A172 (cell line): ENCODE results near the gene DBP. TPM values are rescaled to one million over a fixed set of nuclear protein-coding genes. Genes with fewer than 3 reads are reported as not detected.
A peak's percentile ranks its signal among the peaks of the same experiment; 100 is the strongest.

Experiments
- DNase-seq: peaks from one replicate; pipeline ENCODE4 v3.0.0-alpha.2; 2015; ENCODE audit warnings: low spot score
- total RNA-seq: library from RNA; depleted of rRNA; stranded (reverse); fragments of >200 nt; shearing (Covaris generic); gene quantifications from 2 replicates; pipeline ENCODE4 v1.2.3, GENCODE V29; 2014

The DBP gene
- total RNA-seq, 1 experiment from 2014 or later, result 15.5 TPM

GRCh38 chr19:48627865-48628314 lies 9.3 kb downstream of the DBP start:
- DNase-seq, result no peak

GRCh38 chr19:48627201-48627864 lies 9.8 kb downstream of the DBP start:
- no peak for DNase-seq

- no peak for DNase-seq
These were observed 11.3 kb downstream of the DBP start for GRCh38 chr19:48625891-48626327.

- DNase-seq, result no peak
These were observed 12.1 kb downstream of the DBP start for GRCh38 chr19:48624791-48625723.

- DNase-seq, result peak; percentile 76
These were observed 13.0 kb downstream of the DBP start for GRCh38 chr19:48624067-48624594.

GRCh38 chr19:48623556-48624066 lies 13.6 kb downstream of the DBP start:
- no peak for DNase-seq

DNA sequence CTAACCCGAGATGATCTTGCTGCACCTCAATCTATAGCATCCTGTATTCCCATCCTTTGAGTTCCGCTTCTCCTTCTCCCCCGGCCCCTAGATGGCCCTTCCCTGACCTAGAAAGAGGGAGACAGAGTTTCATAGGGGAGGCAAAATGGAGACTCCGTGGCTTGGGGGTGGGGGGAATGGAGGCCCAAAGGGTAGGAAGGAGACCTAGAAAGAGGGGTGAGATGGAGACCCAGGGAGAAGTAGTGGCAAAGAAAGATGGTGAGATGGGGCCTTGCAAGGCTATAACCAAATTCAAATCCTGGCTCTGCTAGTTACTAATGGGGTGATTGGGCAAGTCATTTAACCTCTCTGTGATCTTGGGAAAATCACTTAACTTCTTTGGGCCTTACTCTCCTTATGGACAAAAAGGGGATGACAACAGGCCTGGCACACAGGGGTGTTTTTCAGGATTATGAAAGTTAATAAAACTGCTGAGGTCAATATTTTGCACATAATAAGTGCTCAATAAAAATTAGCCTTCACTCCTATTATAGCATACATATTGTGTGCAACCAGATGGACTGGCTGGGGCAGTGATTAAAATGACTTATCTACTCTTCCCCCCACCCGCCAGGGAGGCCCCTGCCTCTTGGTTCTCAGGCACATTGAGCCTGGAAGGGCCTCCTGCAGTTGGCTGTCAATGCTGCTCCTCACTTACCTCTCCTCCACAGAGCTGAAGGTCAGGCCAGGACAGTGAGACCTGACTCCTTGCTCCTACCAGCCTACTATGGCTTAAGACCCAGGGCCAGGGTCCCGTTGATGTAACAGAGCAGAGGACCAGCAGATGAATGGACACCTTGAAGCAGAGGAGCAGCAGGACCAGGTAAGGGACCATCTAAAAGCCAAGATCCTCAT lies 17.2 kb downstream of the DBP start:
- no peak for DNase-seq

GRCh38 chr19:48618916-48619691 lies 18.1 kb downstream of the DBP start, which contains the start of the genes RPL18 and SPHK2:
TSS of gene RPL18 (minus strand) at chr19:48619178. CDS start at chr19:48619143, 35 bp downstream.
TSS of gene SPHK2 (plus strand) at chr19:48619506. CDS start at chr19:48620515, 1,009 bp downstream.
- peak; percentile 97 for DNase-seq

DNA sequence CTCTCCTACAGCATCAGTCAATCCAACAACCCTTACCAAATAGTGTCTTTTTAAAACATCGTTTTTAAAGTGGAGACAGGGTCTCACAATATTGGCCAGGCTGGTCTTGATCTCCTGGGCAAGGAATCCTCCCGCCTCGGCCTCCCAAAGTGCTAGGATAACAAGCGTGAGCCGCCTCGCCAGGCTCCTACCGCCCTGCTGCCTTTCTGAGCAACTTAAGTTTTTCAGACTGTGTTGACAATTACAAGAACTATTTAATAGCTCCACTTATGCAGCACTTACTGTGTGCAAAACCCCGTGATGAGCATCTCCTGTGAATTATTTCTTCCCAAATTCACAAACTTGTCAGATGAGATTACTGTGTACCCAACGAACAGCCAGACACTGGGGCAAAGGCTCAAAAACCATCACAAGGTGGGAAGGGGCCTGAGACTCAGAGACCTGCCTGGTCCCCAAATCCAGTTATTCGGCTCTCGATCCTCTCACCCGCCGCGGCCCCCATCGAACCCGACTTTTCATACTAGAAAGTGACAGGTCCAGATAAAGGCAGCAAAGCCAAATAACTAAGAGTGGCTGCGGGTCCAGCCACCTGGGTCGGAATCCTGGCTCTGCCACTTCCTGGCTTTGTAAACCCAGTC lies 18.8 kb downstream of the DBP start:
- no peak for DNase-seq

DNA sequence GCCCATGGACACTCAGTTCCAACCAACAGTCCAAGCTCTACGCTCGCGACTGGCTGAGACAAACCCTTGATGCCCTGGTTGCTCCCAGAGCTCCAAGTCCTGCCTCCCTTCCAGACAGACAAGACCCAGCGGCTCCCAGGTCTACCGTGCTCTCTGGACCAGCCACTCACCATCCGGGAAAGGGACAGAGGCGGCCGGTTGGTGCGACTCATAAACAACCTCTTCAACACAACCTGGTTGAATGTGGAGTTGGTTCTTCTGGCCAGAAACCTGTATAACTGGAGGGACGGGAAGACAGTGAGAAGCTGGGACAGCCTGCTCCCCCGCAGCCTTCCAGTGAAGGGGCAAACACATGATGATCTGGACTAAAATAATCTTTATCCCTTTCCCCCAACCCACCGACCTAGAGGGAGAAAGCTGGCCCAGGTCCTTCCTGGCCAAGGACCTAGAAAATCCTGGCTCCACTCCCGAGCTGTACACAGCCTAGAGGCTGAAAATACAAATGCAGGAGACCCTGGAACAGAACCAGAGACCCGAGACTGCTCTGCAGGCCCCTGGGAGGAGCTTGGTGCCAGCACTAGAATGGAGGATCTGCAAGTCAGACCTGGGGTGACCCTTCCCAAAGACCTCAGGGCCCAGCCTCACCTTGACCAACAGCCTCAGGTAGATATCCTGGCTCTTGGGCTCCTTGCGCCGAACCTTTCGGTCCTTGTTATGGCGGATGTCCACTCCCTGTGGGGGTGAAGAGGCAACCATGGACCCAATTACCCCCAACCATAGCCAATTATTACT lies 19.8 kb downstream of the DBP start:
- DNase-seq, result no peak

DNA sequence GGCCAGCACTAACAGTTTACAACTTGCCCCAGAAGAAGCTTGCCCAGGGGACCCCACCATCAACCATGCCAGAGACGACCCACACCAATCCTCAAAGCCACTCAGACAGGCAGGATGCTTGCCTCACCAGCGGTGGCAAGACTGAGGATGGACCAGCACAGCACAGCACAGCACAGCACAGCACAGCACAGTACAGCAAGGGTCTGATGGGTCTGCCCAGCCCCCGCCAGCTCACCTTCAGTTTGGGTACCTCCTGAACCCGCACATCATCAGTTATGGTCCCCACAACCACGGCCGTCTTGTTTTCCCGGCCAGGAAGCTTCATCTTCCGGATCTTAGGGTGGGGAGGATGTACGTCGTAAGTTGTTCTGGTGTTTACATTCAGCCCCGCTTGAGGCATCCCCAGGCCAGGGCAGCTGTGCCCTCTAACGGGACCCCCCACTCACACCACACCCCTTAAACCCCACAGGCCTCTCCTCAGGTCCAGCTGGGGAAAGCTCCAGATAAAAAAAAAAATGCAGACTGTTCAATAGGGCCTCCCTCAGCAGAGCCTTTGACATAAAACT lies 20.6 kb downstream of the DBP start:
- DNase-seq, result no peak

- DNase-seq, result no peak
These were observed 21.1 kb downstream of the DBP start for GRCh38 chr19:48616041-48616436.

GRCh38 chr19:48615231-48616040 lies 21.7 kb downstream of the DBP start:
- DNase-seq, result no peak

- DNase-seq, result no peak
These were observed 22.5 kb downstream of the DBP start, which contains the start of gene FAM83E for GRCh38 chr19:48614436-48615230. TSS of gene FAM83E (minus strand) at chr19:48615076. CDS start at chr19:48613372, 1,704 bp downstream.

- no peak for DNase-seq
These were observed 23.2 kb downstream of the DBP start for GRCh38 chr19:48613852-48614435.
